BJ (cell line): Measurements from ENCODE around the gene MS4A4A. TPM values are rescaled to one million over a fixed set of nuclear protein-coding genes. Genes with fewer than 3 reads are reported as not detected.

Experiments used
- CTCF ChIA-PET: fragments of 350-600 bp; formaldehyde crosslinking; extraction: SDS; loops from one replicate; lab custom pipeline; 2021; ENCODE audit warnings: antibody characterized with exemption, inconsistent platforms; lab: Yijun Ruan, JAX
- POLR2A ChIA-PET: fragments of 300-600 bp; sonication (Branson Sonifier 250); formaldehyde crosslinking; extraction: SDS; loops from one replicate; lab custom pipeline; 2021; ENCODE audit warnings: antibody characterized with exemption; lab: Charles Lee
- DNase-seq: peaks from one replicate; pipeline ENCODE4 v3.0.0-alpha.2; 2011; ENCODE audit warnings: low read depth
- H3K27me3 ChIP-seq: 2 replicates; pipeline ENCODE4 v1.6.0; 2011; ENCODE audit warnings: low read length; ENCODE audit not compliant: control insufficient read depth, insufficient read depth
- H3K36me3 ChIP-seq: 2 replicates; pipeline ENCODE4 v1.5.1; 2011; ENCODE audit warnings: low read length; ENCODE audit not compliant: control insufficient read depth, insufficient read depth
- H3K4me3 ChIP-seq: 2 replicates; pipeline ENCODE4 v1.5.1; 2011; ENCODE audit warnings: low read depth, mild to moderate bottlenecking, control low read depth, low read length
- polyA minus RNA-seq: library from RNA; depleted of rRNA, polyadenylated mRNA; stranded (reverse); fragments of >200 nt; gene quantifications from 2 replicates; pipeline ENCODE4 v1.2.3, GENCODE V29; 2011; rRNA and poly(A)+ RNA removed
- polyA plus RNA-seq: library from polyadenylated mRNA; depleted of rRNA; stranded (reverse); fragments of >200 nt; gene quantifications from 2 replicates; pipeline ENCODE4 v1.2.3, GENCODE V29; 2011; rRNA removed
- TF ChIP-seq, protein P1 (sequence below): IDR thresholded peaks from 2 replicates; pipeline ENCODE4 v1.5.1; 2011; ENCODE audit warnings: low read depth, mild to moderate bottlenecking, control low read depth, inconsistent platforms, low read length, moderate library complexity; ENCODE audit not compliant: insufficient read depth

MS4A4A gene
- polyA plus RNA-seq (not detected in 2 replicates), polyA minus RNA-seq (not detected in 2 replicates)

DNA sequence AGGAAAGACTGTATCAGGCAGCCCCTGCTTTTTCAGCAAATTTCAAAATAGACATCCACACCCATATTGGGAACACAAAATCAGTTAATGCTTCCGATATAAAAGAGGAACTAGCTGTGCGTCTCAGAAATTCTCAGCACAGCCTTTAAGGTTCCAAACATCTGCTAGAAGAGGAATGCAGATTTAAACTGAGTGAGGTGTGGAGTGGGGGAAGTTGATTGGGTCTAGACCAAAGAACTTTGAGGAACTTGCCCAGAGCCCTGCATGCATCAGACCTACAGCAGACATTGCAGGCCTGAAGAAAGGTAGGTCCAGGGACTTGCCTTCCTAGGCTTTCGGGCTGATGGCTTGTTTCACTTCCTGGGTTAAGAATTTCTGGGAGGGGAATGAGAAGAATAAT is at the start of gene MS4A4A:
Gene MS4A4A, plus strand, starts transcription at position 255 of the 400 bp plus-strand sequence. Its CDS starts 10 bp downstream, at position 265.
- DNase-seq = no peak
- Histone ChIP-seq H3K27me3 (no peaks in the 10 kb centered on the region), H3K36me3 (no peaks in the 10 kb centered on the region), H3K4me3 (no peak within 1 kb of the TSS)
- ChIA-PET CTCF (no interaction called here), POLR2A (no interaction called here)
- TF ChIP-seq, protein P1, sequence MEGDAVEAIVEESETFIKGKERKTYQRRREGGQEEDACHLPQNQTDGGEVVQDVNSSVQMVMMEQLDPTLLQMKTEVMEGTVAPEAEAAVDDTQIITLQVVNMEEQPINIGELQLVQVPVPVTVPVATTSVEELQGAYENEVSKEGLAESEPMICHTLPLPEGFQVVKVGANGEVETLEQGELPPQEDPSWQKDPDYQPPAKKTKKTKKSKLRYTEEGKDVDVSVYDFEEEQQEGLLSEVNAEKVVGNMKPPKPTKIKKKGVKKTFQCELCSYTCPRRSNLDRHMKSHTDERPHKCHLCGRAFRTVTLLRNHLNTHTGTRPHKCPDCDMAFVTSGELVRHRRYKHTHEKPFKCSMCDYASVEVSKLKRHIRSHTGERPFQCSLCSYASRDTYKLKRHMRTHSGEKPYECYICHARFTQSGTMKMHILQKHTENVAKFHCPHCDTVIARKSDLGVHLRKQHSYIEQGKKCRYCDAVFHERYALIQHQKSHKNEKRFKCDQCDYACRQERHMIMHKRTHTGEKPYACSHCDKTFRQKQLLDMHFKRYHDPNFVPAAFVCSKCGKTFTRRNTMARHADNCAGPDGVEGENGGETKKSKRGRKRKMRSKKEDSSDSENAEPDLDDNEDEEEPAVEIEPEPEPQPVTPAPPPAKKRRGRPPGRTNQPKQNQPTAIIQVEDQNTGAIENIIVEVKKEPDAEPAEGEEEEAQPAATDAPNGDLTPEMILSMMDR = no peak

DNA sequence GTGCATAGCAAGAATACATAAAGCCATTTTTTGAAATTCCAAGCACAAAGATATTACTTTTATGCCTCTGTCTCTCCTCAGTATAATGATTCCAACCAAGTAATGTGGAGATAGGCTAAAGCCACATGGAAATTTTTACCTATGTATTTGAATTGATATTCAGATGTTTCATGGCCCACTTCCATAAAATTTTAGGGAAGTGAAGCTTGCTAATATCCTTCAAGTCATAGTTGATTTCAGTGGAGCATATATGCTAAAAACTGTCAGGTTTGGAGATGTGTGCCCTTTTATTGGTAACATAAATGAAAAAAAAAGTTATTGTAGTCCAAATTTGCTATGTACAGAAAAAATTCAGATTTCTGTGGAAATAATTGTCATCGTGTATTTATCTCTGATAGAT is 49.8 kb upstream of the MS4A4A start:
- no peaks in the 10 kb centered on the region for H3K27me3 ChIP-seq
- ChIA-PET CTCF (interaction anchor here (1.0 kb wide), 1 partner anchor 11 kb away, joined by 3 read pairs; no protein-coding TSS in a partner anchor), POLR2A (no interaction called here)
- H3K36me3 ChIP-seq = no peaks in the 10 kb centered on the region
- H3K4me3 ChIP-seq = no peak overlapping the region
- TF ChIP-seq, protein P1 = no peak
- no peak for DNase-seq

- H3K4me3 ChIP-seq = no peak overlapping the region
- H3K36me3 ChIP-seq = no peaks in the 10 kb centered on the region
- ChIA-PET POLR2A (no interaction called here), CTCF (no interaction called here)
- no peaks in the 10 kb centered on the region for H3K27me3 ChIP-seq
- DNase-seq = no peak
- TF ChIP-seq, protein P1 = no peak
Measured at GRCh38 chr11:60235321-60235720, 45.1 kb upstream of the MS4A4A start.

DNA sequence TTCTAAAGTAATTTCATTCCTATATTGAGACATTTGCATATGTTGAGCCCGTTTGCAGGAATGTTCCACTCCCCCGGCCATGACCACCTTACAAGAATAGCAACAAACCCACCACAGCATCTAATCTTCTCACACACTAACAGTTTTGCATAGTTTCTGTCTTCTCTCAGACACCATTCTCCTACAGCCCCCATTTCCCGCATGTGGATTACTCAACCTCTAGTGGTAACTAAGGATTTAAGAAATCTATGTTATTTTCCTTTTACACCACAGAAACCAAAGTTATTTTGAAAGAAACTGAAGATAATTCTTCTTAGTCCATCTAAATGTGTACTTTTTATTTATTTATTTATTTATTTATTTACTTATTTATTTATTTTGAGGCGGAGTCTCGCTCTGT is 39.8 kb upstream of the MS4A4A start:
- Histone ChIP-seq H3K36me3 (no peaks in the 10 kb centered on the region), H3K27me3 (no peaks in the 10 kb centered on the region), H3K4me3 (no peak overlapping the region)
- TF ChIP-seq, protein P1 = no peak
- ChIA-PET POLR2A (no interaction called here), CTCF (no interaction called here)
- DNase-seq = no peak

GRCh38 chr11:60241786-60242185 is 38.7 kb upstream of the MS4A4A start:
- TF ChIP-seq, protein P1 = no peak
- Histone ChIP-seq H3K4me3 (no peak overlapping the region), H3K36me3 (no peaks in the 10 kb centered on the region), H3K27me3 (no peaks in the 10 kb centered on the region)
- ChIA-PET CTCF (no interaction called here), POLR2A (no interaction called here)
- DNase-seq = no peak
